Adipose tissue (tissue), 3 donors: ENCODE data around the gene KRTAP9-4. TPM values are rescaled to one million over a fixed set of nuclear protein-coding genes. Genes with fewer than 3 reads are reported as not detected.

Source experiments
- polyA plus RNA-seq, 3 donors: library from polyadenylated mRNA; stranded (reverse); fragments of 200-250 nt; gene quantifications; one replicate each; pipeline ENCODE4 v1.2.3, GENCODE V29; 2013
- donor health status: healthy with polysubstance abuse.
- donor health status: Bipolar disorder and iron deficiency.
- donor health status: healthy.

KRTAP9-4 gene
- polyA plus RNA-seq, 3 donors = not detected

Other genes starting within 250 kb of the KRTAP9-4 start
- gene KRTAP3-2, start 249.8 kb upstream of the KRTAP9-4 start, polyA plus RNA-seq = not detected
- not detected for gene KRTAP3-1, start 240.6 kb upstream of the KRTAP9-4 start, polyA plus RNA-seq
- under 1 TPM in 1 of 3 donors, not detected in 2; 0.07 TPM for gene KRTAP1-5, start 222.5 kb upstream of the KRTAP9-4 start, polyA plus RNA-seq
- not detected for gene KRTAP1-4, start 219.5 kb upstream of the KRTAP9-4 start, polyA plus RNA-seq
- not detected for gene KRTAP1-3, start 214.8 kb upstream of the KRTAP9-4 start, polyA plus RNA-seq
- gene KRTAP1-1, start 208.2 kb upstream of the KRTAP9-4 start, polyA plus RNA-seq = not detected
- not detected for gene KRTAP2-1, start 202.4 kb upstream of the KRTAP9-4 start, polyA plus RNA-seq
- not detected for gene KRTAP2-2, start 194.5 kb upstream of the KRTAP9-4 start, polyA plus RNA-seq
- gene KRTAP2-3, start 189.6 kb upstream of the KRTAP9-4 start, polyA plus RNA-seq = not detected
- gene KRTAP2-4, start 183.8 kb upstream of the KRTAP9-4 start, polyA plus RNA-seq = not detected
- gene KRTAP4-7, start 165.5 kb upstream of the KRTAP9-4 start, polyA plus RNA-seq = not detected
- gene KRTAP4-8, start 151.5 kb upstream of the KRTAP9-4 start, polyA plus RNA-seq = not detected
- not detected for gene KRTAP4-16, start 147.5 kb upstream of the KRTAP9-4 start, polyA plus RNA-seq
- not detected for gene KRTAP4-9, start 144.3 kb upstream of the KRTAP9-4 start, polyA plus RNA-seq
- not detected for gene KRTAP4-11, start 131.3 kb upstream of the KRTAP9-4 start, polyA plus RNA-seq
- not detected for gene KRTAP4-12, start 125.5 kb upstream of the KRTAP9-4 start, polyA plus RNA-seq
- gene KRTAP4-6, start 109.1 kb upstream of the KRTAP9-4 start, polyA plus RNA-seq = not detected
- not detected for gene KRTAP4-5, start 99.9 kb upstream of the KRTAP9-4 start, polyA plus RNA-seq
- gene KRTAP4-4, start 88.9 kb upstream of the KRTAP9-4 start, polyA plus RNA-seq = not detected
- gene KRTAP4-3, start 81.5 kb upstream of the KRTAP9-4 start, polyA plus RNA-seq = not detected
- gene KRTAP4-2, start 71.5 kb upstream of the KRTAP9-4 start, polyA plus RNA-seq = not detected
- not detected for gene KRTAP4-1, start 64.8 kb upstream of the KRTAP9-4 start, polyA plus RNA-seq
- gene KRTAP9-1, start 59.8 kb upstream of the KRTAP9-4 start, polyA plus RNA-seq = not detected
- not detected for gene KRTAP9-2, start 23.0 kb upstream of the KRTAP9-4 start, polyA plus RNA-seq
- not detected for gene KRTAP9-3, start 17.2 kb upstream of the KRTAP9-4 start, polyA plus RNA-seq
- not detected for gene KRTAP9-8, start 11.7 kb upstream of the KRTAP9-4 start, polyA plus RNA-seq
- not detected for gene KRTAP9-9, start 5.7 kb downstream of the KRTAP9-4 start, polyA plus RNA-seq
- gene KRTAP9-6, start 15.7 kb downstream of the KRTAP9-4 start, polyA plus RNA-seq = not detected
- gene KRTAP9-7, start 26.0 kb downstream of the KRTAP9-4 start, polyA plus RNA-seq = not detected
- gene KRTAP29-1, start 53.2 kb downstream of the KRTAP9-4 start, polyA plus RNA-seq = not detected
- not detected for gene KRTAP16-1, start 59.6 kb downstream of the KRTAP9-4 start, polyA plus RNA-seq
- not detected for gene KRTAP17-1, start 66.0 kb downstream of the KRTAP9-4 start, polyA plus RNA-seq
- not detected for gene KRT33A, start 101.1 kb downstream of the KRTAP9-4 start, polyA plus RNA-seq
- not detected for gene KRT33B, start 120.1 kb downstream of the KRTAP9-4 start, polyA plus RNA-seq
- under 1 TPM in 1 of 3 donors, not detected in 2; 0.07 TPM for gene KRT34, start 132.6 kb downstream of the KRTAP9-4 start, polyA plus RNA-seq
- not detected for gene KRT31, start 147.9 kb downstream of the KRTAP9-4 start, polyA plus RNA-seq
- not detected for gene KRT37, start 174.9 kb downstream of the KRTAP9-4 start, polyA plus RNA-seq
- gene KRT38, start 191.3 kb downstream of the KRTAP9-4 start, polyA plus RNA-seq = not detected
- under 1 TPM in 1 of 3 donors, not detected in 2; 0.03 TPM for gene KRT32, start 217.7 kb downstream of the KRTAP9-4 start, polyA plus RNA-seq
- not detected for gene KRT35, start 231.5 kb downstream of the KRTAP9-4 start, polyA plus RNA-seq
- gene KRT36, start 240.2 kb downstream of the KRTAP9-4 start, polyA plus RNA-seq = not detected